ENCODE data around the gene ZNF70. TPM values are rescaled to one million over a fixed set of nuclear protein-coding genes. Genes with fewer than 3 reads are reported as not detected.
A peak's percentile ranks its signal among the peaks of the same experiment; 100 is the strongest.

Gene ZNF70
- total and polyA plus RNA-seq, 9 of the 15 experiments (the other 6 are each of a cell fraction or from before 2014, with no cell fraction given) = 0.14 to 3.3 (median 1.4) TPM

DNA sequence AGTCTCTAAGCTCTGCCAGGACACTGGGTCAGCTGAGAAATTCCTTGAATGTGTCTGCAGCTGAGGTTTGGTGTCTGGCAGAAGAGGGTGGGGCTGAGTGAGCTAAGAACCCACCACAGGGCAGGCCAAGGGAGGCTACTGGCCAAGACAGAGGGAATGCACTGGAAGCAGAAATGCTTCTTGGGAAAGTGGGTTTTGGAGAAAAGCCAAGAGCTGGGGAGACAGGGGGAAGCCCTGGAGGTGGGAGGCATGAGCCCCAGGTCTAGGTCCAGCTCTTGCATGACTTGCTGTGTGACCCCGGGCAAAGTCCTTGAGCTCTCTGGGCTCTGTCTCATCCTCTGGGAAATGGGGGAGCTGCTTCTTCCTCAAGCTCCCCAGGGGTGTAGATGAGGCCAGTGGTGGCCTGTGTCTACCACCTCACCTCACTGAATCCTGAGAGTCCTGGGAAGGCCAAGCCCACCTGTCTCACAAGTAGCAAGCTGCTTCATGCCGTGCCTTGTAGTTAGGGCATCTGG lies 24.1 kb upstream of the ZNF70 start:
- no peak overlapping the region for H3K27ac ChIP-seq (ENCODE audit: extremely low read depth, low read depth, low read length)
- H3K9me1 ChIP-seq (ENCODE audit: control insufficient read depth, insufficient read depth, low read length) = no peaks in the 10 kb centered on the region
- no peak overlapping the region for H3K9ac ChIP-seq (ENCODE audit: insufficient read depth in 1 of 2, low read depth in 2 of 2, low read length in 2 of 2)
- no peaks in the 10 kb centered on the region for H3K9me3 ChIP-seq (replicated peaks; ENCODE audit: control insufficient read depth, insufficient read depth, low read depth, low read length)
- no peaks in the 10 kb centered on the region for H3K36me3 ChIP-seq (ENCODE audit: control insufficient read depth, insufficient read depth, low read length)
- H3K4me3 ChIP-seq = no peak overlapping the region
- in situ Hi-C loops (cut with MboI) = no loop called here
- BruUV-seq (replicated peaks) = no TSS peak
- TF ChIP-seq NFIC (IDR thresholded peaks at IDR 0.05) = peak; percentile 40; the same call in 1 of the 2 replicates
- peak in 1 of 2 experiments; percentile 25; a peak in 1 of 4 replicates for TF ChIP-seq KDM1A (IDR thresholded peaks at IDR 0.05)
- TF ChIP-seq, protein P1, sequence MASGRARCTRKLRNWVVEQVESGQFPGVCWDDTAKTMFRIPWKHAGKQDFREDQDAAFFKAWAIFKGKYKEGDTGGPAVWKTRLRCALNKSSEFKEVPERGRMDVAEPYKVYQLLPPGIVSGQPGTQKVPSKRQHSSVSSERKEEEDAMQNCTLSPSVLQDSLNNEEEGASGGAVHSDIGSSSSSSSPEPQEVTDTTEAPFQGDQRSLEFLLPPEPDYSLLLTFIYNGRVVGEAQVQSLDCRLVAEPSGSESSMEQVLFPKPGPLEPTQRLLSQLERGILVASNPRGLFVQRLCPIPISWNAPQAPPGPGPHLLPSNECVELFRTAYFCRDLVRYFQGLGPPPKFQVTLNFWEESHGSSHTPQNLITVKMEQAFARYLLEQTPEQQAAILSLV (tag; IDR thresholded peaks at IDR 0.05) = no peak
- no peak for TF ChIP-seq ZFPM2 (CRISPR knock-in tag; IDR thresholded peaks at IDR 0.05)
- TF ChIP-seq ZBED1 (IDR thresholded peaks at IDR 0.05) = no peak
- TF ChIP-seq ZFP36 (IDR thresholded peaks at IDR 0.05; ENCODE audit: low read depth, low read length, partially characterized antibody) = peak; percentile 39
- TF ChIP-seq BCOR (IDR thresholded peaks at IDR 0.05) = peak; percentile 37; the same call in 1 of the 2 replicates
- TF ChIP-seq RBM25 (IDR thresholded peaks at IDR 0.05; ENCODE audit: low read depth, low read length, severe bottlenecking) = peak; percentile 19
- no peak for TF ChIP-seq THRAP3 (IDR thresholded peaks at IDR 0.05; ENCODE audit: borderline replicate concordance)
- no peak for TF ChIP-seq HSF4 (CRISPR knock-in tag; IDR thresholded peaks at IDR 0.05; ENCODE audit: borderline replicate concordance)
- CTCF ChIA-PET (ENCODE audit: low intra/inter-chr PET ratio) = no interaction called here
- ATAC-seq (no peak), DNase-seq (ENCODE audit: extremely low read depth in 1 of 4, low spot score in 3 of 4) (no peak), FAIRE-seq (no peak)
- H2AFZ ChIP-seq (ENCODE audit: low read depth, low read length) = no peak overlapping the region
- intact Hi-C loops (cut with micrococcal nuclease) = no loop called here
- H3K4me2 ChIP-seq (ENCODE audit: insufficient read depth, low read length) = no peak overlapping the region
- H3K27me3 ChIP-seq (ENCODE audit: control insufficient read depth in 2 of 2, insufficient read depth in 2 of 2, low read length in 2 of 2) = no peaks in the 10 kb centered on the region
- H3K4me1 ChIP-seq (replicated peaks in 1 of 2; ENCODE audit: control insufficient read depth in 2 of 2, insufficient read depth in 2 of 2, low read length in 2 of 2) = peaks cover 3 to 21% of the 10 kb centered on the region in 2 experiments; a peak in 3 of 5 replicates
- WGBS (ENCODE audit: insufficient coverage, low coverage, missing lambda C conversion rate) = 40% methylated on average over 2 of the region's 2 CpGs
- POLR2A ChIA-PET = interaction anchor here (1.1 to 2.3 kb wide), 3 partner anchors 8 to 12 kb away, joined by 3 to 6 read pairs (median 5); partner anchors contain the start of gene SMARCB1
- H4K20me1 ChIP-seq (replicated peaks; ENCODE audit: control insufficient read depth, insufficient read depth, low read length) = no peaks in the 10 kb centered on the region
- no peaks in the 10 kb centered on the region for H3K79me2 ChIP-seq (ENCODE audit: control insufficient read depth, insufficient read depth, low read length)

All from K562 (cell line).